GM12892 (cell line): ENCODE data around the gene PLEKHN1.

ENCODE experiments used
- POLR2A ChIP-seq: IDR thresholded peaks from 2 replicates; pipeline ENCODE4 v1.6.1; 2011; ENCODE audit warnings: low read depth, low read length, control low read depth
- POLR2AphosphoS5 ChIP-seq: IDR thresholded peaks from 2 replicates; pipeline ENCODE4 v1.6.1; 2011; ENCODE audit warnings: low read depth, low read length, control low read depth
- TAF1 ChIP-seq: IDR thresholded peaks from 2 replicates; pipeline ENCODE4 v1.6.1; 2011; ENCODE audit warnings: low read depth, mild to moderate bottlenecking, control low read depth, low read length, borderline replicate concordance

DNA sequence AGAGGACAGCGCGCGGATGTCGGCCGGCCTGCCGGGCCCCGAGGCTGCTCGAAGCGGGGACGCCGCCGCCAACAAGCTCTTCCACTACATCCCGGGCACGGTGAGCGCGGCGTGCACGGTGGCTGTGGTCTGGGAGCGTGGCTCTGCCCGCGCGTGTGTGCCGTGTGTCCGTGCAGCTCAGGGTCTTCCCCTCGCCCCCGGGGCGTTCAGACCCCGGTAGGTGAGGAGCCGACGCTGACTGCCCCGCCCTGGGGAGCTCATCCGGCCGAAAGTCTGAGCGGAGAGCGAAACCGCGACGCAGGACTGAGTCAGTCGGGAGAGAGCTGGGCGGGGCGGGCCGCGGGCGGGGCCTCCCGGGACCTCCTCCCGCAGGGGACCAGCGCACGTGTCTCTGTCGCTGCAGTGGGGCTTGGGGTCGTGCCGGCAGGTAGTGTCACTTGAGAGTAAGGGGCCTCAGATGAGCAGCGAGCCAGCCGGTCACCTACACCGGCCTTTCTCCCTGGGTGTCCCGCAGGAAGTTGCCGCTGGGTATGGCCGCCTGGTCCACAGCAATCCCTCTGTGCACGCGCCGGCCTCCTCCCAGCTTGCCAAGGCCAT is 520 bp downstream of the PLEKHN1 start:
- no peak for TF ChIP-seq POLR2AphosphoS5
- no peak for TF ChIP-seq POLR2A
- no peak for TF ChIP-seq TAF1
